Measurements from ENCODE around the gene NCAM2.

Gene NCAM2

GRCh38 chr21:21283810-21284209 lies 285.6 kb downstream of the NCAM2 start:
- H3K4me3 ChIP-seq (ENCODE audit: low read depth, low read length) = no peak overlapping the region
- no peak for TF ChIP-seq CTCF (IDR thresholded peaks at IDR 0.05; ENCODE audit: borderline replicate concordance, insufficient read depth, low read depth, low read length)

- no peak for TF ChIP-seq CTCF (IDR thresholded peaks at IDR 0.05; ENCODE audit: borderline replicate concordance, insufficient read depth, low read depth, low read length)
- H3K4me3 ChIP-seq (ENCODE audit: low read depth, low read length) = no peak overlapping the region
Measured at GRCh38 chr21:21286170-21286798, 288.1 kb downstream of the NCAM2 start.

- H3K4me3 ChIP-seq (ENCODE audit: low read depth, low read length) = no peak overlapping the region
- no peak for TF ChIP-seq CTCF (IDR thresholded peaks at IDR 0.05; ENCODE audit: borderline replicate concordance, insufficient read depth, low read depth, low read length)
Measured at GRCh38 chr21:21290751-21291150, 292.5 kb downstream of the NCAM2 start.

GRCh38 chr21:21291883-21292569 lies 293.8 kb downstream of the NCAM2 start:
- H3K4me3 ChIP-seq (ENCODE audit: low read depth, low read length) = no peak overlapping the region
- TF ChIP-seq CTCF (IDR thresholded peaks at IDR 0.05; ENCODE audit: borderline replicate concordance, insufficient read depth, low read depth, low read length) = no peak

GRCh38 chr21:21295303-21295702 lies 297.1 kb downstream of the NCAM2 start:
- H3K4me3 ChIP-seq (ENCODE audit: low read depth, low read length) = no peak overlapping the region
- TF ChIP-seq CTCF (IDR thresholded peaks at IDR 0.05; ENCODE audit: borderline replicate concordance, insufficient read depth, low read depth, low read length) = no peak

GRCh38 chr21:21297211-21297610 lies 299.0 kb downstream of the NCAM2 start:
- no peak overlapping the region for H3K4me3 ChIP-seq (ENCODE audit: low read depth, low read length)
- TF ChIP-seq CTCF (IDR thresholded peaks at IDR 0.05; ENCODE audit: borderline replicate concordance, insufficient read depth, low read depth, low read length) = no peak

- H3K4me3 ChIP-seq (ENCODE audit: low read depth, low read length) = no peak overlapping the region
- TF ChIP-seq CTCF (IDR thresholded peaks at IDR 0.05; ENCODE audit: borderline replicate concordance, insufficient read depth, low read depth, low read length) = no peak
Measured at GRCh38 chr21:21301013-21301412, 302.8 kb downstream of the NCAM2 start.
